Rectal smooth muscle tissue (tissue), 1 donor: Measurements from ENCODE around the gene PQBP1.

Experiments used
- H3K27ac ChIP-seq: one replicate; pipeline ENCODE4 v1.7.0; 2013; ENCODE audit warnings: low read depth, low read length, inconsistent platforms
- H3K27me3 ChIP-seq: one replicate; pipeline ENCODE4 v1.7.0; 2013; ENCODE audit warnings: low read length; ENCODE audit not compliant: control insufficient read depth, insufficient read depth
- H3K36me3 ChIP-seq: one replicate; pipeline ENCODE4 v1.7.0; 2013; ENCODE audit warnings: low read length; ENCODE audit not compliant: control insufficient read depth, insufficient read depth
- H3K4me1 ChIP-seq: one replicate; pipeline ENCODE4 v1.7.0; 2013; ENCODE audit warnings: low read length; ENCODE audit not compliant: control insufficient read depth, insufficient read depth
- H3K4me3 ChIP-seq: one replicate; pipeline ENCODE4 v1.7.0; 2013; ENCODE audit warnings: low read length
- H3K9ac ChIP-seq: one replicate; pipeline ENCODE4 v1.7.0; 2013; ENCODE audit warnings: low read length

The PQBP1 gene

GRCh38 chrX:48936429-48937053, 38.8 kb downstream of the PQBP1 start:
- Histone ChIP-seq H3K27me3 (no peaks in the 10 kb centered on the region), H3K4me1 (no peaks in the 10 kb centered on the region), H3K4me3 (no peak overlapping the region), H3K36me3 (peaks cover 3% of the 10 kb centered on the region), H3K9ac (no peak overlapping the region), H3K27ac (no peak overlapping the region)

DNA sequence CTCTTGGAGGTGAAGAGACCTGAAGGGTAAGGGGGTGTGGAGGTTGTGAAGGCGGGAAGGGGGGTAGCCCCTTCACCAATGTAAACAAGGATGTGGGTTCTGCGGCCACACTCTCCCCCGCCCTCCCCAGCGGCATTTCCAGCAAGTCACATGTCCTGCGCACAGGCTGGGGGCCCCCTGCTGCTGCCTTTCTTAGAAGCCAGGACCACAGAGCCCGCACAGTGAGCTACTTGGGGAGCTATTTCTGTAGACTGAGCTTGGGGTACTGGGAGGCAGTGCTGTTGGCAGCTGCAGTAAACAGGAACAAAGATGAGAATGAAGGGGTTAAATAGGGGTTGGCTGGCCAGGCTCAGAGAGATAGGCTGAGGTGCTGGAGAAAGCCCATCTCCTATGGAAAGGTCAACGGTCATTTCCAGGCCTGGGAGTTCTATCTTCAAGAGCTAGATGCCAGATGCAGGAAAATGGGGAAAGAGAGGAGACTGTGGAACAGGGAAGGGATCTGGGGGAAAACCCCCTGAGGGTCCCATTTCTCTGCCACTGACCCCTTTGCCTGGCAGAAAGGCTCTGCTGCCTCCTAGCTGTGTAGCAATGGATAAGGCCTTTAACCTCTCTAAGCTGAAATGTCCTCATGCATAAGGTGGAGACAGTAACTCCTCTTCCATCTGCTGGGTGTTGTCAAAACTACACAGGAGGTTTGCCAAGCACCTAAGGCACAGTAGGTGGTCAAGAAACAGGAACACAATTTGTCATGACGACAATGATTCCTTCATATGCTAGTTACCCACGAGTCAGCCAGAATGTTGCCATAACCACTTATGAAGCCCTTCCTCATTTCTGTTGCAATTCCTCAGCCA, 39.6 kb downstream of the PQBP1 start:
- Histone ChIP-seq H3K9ac (no peak overlapping the region), H3K36me3 (peaks cover 3% of the 10 kb centered on the region), H3K27me3 (no peaks in the 10 kb centered on the region), H3K4me3 (no peak overlapping the region), H3K4me1 (no peaks in the 10 kb centered on the region), H3K27ac (no peak overlapping the region)

DNA sequence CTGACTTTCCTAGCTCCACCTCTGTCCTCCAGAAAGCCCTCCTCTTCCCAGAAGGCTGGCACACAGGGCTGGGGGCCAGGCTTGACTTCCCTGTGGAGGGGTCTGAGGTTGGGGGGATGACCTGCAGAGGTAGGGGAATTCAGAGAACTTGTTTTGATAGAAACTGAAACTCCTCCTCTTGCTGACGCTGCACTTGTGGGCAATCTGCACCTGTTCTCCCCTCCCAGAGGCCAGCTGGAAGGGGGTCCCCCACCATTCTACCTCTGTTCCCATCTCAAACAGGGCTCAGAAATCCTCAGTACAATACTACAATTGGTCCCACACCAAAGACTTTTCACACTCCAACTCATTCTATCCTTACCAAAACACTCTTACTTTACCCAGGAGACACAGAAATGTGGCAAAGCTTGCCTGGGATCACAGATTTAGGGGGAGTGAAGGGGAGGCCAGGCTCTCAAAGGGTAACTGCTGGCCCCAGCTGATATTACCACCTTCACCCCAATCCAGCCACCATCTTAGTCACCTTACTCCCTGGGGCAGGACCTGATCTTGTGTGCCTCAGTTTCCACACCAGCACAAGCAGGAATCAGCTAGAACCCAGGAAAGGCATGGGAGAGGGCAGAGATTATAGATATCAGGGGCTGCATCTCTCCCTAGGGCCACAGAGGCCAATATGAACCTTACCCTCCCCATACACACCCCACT, 41.1 kb downstream of the PQBP1 start:
- no peaks in the 10 kb centered on the region for H3K27me3 ChIP-seq
- H3K9ac ChIP-seq = no peak overlapping the region
- H3K4me3 ChIP-seq = no peak overlapping the region
- H3K4me1 ChIP-seq = no peaks in the 10 kb centered on the region
- no peak overlapping the region for H3K27ac ChIP-seq
- peaks cover 1% of the 10 kb centered on the region for H3K36me3 ChIP-seq

DNA sequence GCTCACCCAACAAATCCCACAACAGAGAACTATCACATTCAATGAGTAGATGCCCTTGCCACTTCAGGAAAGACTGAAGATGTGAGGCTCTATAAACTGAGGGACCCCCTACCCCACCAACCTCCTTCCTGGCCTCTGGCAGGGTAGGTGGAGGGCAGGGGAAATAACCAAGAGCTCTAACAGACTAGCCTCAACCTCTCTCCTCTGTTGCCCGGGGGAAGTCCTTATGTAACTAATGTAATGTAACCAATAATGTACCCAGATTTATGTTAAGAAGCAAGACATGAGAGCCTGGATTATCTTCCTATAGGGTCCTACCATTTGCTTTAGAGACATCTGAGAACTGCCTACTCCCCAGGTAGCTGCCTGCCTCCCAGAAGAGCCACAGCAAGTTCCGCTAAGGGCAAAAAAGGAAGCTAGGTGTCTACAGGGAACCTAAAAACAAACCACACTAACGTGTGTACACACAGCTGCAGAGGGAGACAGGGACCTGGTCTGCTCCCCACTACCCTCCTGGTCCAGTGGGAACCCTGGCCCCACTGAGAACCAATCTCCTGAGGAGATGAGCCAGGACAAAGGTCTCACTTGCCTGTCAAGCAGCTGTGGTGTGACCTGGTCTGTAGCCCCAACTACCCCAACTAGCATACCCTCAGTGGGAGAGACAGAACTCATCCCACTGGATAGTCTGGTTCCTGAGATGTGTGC, 41.9 kb downstream of the PQBP1 start:
- Histone ChIP-seq H3K27ac (no peak overlapping the region), H3K27me3 (no peaks in the 10 kb centered on the region), H3K4me1 (no peaks in the 10 kb centered on the region), H3K9ac (no peak overlapping the region), H3K4me3 (no peak overlapping the region), H3K36me3 (no peaks in the 10 kb centered on the region)

- Histone ChIP-seq H3K27ac (no peak overlapping the region), H3K4me1 (no peaks in the 10 kb centered on the region), H3K4me3 (no peak overlapping the region)
Observed at GRCh38 chrX:48940404-48940955, 42.8 kb downstream of the PQBP1 start.

GRCh38 chrX:48942895-48943294, 45.2 kb downstream of the PQBP1 start:
- no peaks in the 10 kb centered on the region for H3K4me1 ChIP-seq
- no peak overlapping the region for H3K27ac ChIP-seq
- no peaks in the 10 kb centered on the region for H3K27me3 ChIP-seq
- H3K4me3 ChIP-seq = no peak overlapping the region
- H3K36me3 ChIP-seq = no peaks in the 10 kb centered on the region
- no peak overlapping the region for H3K9ac ChIP-seq

More at GRCh38 chrX:48940404-48940955, 42.8 kb downstream of the PQBP1 start:
- H3K36me3 ChIP-seq = no peaks in the 10 kb centered on the region
- no peaks in the 10 kb centered on the region for H3K27me3 ChIP-seq
- H3K9ac ChIP-seq = no peak overlapping the region

DNA sequence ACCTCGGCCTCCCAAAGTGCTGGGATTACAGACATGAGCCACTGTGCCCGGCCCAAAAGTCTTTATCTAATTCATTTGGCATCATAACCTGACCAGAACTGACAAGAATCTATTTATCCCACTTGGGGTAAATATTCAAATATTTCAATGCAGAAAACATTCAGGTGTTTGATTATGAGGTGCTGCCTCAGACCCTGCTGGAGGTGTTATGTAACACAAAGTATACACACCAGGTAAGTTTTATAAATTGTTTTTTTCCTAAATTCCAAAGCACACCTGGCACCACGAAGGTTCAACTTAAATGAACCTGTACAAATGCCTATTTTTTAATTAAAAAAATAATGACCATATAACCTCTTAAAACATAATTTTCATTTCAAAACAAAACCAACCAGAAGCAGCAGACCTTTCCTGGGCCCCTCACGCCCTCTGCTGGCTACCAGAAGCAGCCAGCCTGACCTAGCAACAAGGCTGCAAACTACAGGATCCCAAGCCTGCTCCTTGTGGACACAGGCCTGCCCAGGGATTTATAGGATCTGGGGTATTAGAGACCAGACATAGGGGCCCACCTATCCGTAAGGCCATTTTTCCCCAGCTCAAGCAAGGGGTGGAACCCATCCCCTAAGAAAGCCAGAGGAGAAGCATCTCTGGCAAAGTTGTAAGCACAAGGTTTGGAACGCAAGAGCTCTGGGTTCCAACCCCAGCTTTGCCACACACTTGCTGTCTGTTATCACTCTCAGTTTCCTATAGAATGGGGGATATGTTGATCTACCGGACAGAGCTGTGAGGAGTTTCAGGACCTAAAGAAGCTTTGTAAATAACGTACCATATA, 48.0 kb downstream of the PQBP1 start:
- Histone ChIP-seq H3K9ac (no peak overlapping the region), H3K27me3 (no peaks in the 10 kb centered on the region), H3K4me3 (no peak overlapping the region), H3K36me3 (no peaks in the 10 kb centered on the region), H3K27ac (no peak overlapping the region), H3K4me1 (no peaks in the 10 kb centered on the region)

GRCh38 chrX:48948589-48948988, 50.9 kb downstream of the PQBP1 start:
- no peak overlapping the region for H3K9ac ChIP-seq
- no peaks in the 10 kb centered on the region for H3K36me3 ChIP-seq
- H3K27me3 ChIP-seq = no peaks in the 10 kb centered on the region
- H3K4me3 ChIP-seq = no peak overlapping the region
- H3K27ac ChIP-seq = no peak overlapping the region
- no peaks in the 10 kb centered on the region for H3K4me1 ChIP-seq
